HEK293 (cell line): ENCODE measurements around the gene LRBA.

ENCODE experiments used
- CTCF ChIA-PET: fragments of 350-600 bp; formaldehyde crosslinking; extraction: SDS; loops from one replicate; lab custom pipeline; 2021; ENCODE audit warnings: antibody characterized with exemption; lab: Yijun Ruan, JAX
- POLR2A ChIA-PET: fragments of 300-600 bp; formaldehyde crosslinking; extraction: SDS; loops from one replicate; lab custom pipeline; 2020; ENCODE audit warnings: antibody characterized with exemption, inconsistent platforms; lab: Yijun Ruan, JAX
- H3K27ac ChIP-seq: fragments of 200-500 bp; sonication (Bioruptor generic); 2 replicates; pipeline ENCODE4 v1.5.1; 2014; ENCODE audit warnings: low read depth, low read length, control low read depth, inconsistent platforms; ENCODE audit errors: extremely low read depth
- H3K36me3 ChIP-seq, 2 experiments: fragments of 200-500 bp in 1 of 2; sonication (Bioruptor generic) in 1 of 2; 1 replicate in 1 of 2; 2 replicates in 1 of 2; pipeline ENCODE4 v1.5.1; 2014 to 2017; ENCODE audit warnings: inconsistent platforms in 2 of 2, low read length in 2 of 2; ENCODE audit not compliant: control insufficient read depth in 2 of 2, insufficient read depth in 1 of 2
- H3K4me1 ChIP-seq: fragments of 200-500 bp; sonication (Bioruptor generic); 2 replicates; pipeline ENCODE4 v1.5.1; 2014; ENCODE audit warnings: mild to moderate bottlenecking, low read length, inconsistent platforms; ENCODE audit not compliant: control insufficient read depth, insufficient read depth
- H3K4me3 ChIP-seq: 2 replicates; pipeline ENCODE4 v1.5.1; 2011; ENCODE audit warnings: low read depth, mild to moderate bottlenecking, control low read depth, low read length, moderate library complexity
- H3K9me3 ChIP-seq: fragments of 200-500 bp; sonication (Bioruptor generic); 2 replicates; pipeline ENCODE4 v1.5.1; 2014; ENCODE audit warnings: low read depth, low read length, inconsistent platforms; ENCODE audit not compliant: control insufficient read depth, insufficient read depth
- KLF1 ChIP-seq: fragments of 450-650 bp; formaldehyde crosslinking; IDR thresholded peaks from 2 replicates; pipeline ENCODE4 v1.5.1; 2016; ENCODE audit warnings: missing biosample characterization, missing genetic modification characterization
- KLF10 ChIP-seq: fragments of 450-650 bp; IDR thresholded peaks from 2 replicates; pipeline ENCODE4 v1.5.1; 2018; ENCODE audit warnings: missing biosample characterization, mild to moderate bottlenecking, missing genetic modification characterization
- OVOL3 ChIP-seq: fragments of 450-650 bp; formaldehyde crosslinking; IDR thresholded peaks from 2 replicates; pipeline ENCODE4 v1.5.1; 2016; ENCODE audit warnings: missing biosample characterization, missing genetic modification characterization
- SCRT2 ChIP-seq: fragments of 450-650 bp; formaldehyde crosslinking; IDR thresholded peaks from 2 replicates; pipeline ENCODE4 v1.5.1; 2016; ENCODE audit warnings: missing biosample characterization, missing genetic modification characterization
- SETDB1 ChIP-seq: IDR thresholded peaks from one replicate; pipeline ENCODE4 v1.6.1; 2017; ENCODE audit warnings: mild to moderate bottlenecking, low read length, moderate library complexity, mixed read lengths; ENCODE audit not compliant: insufficient read length
- ZBTB7A ChIP-seq: fragments of 450-650 bp; formaldehyde crosslinking; IDR thresholded peaks from 2 replicates; pipeline ENCODE4 v1.5.1; 2016; ENCODE audit warnings: low read depth, missing biosample characterization, missing genetic modification characterization
- ZNF138 ChIP-seq: fragments of 450-650 bp; formaldehyde crosslinking; IDR thresholded peaks from 2 replicates; pipeline ENCODE4 v1.5.1; 2016; ENCODE audit warnings: missing biosample characterization, missing genetic modification characterization, borderline replicate concordance
- ZNF223 ChIP-seq: fragments of 450-650 bp; formaldehyde crosslinking; IDR thresholded peaks from 2 replicates; pipeline ENCODE4 v1.5.1; 2016; ENCODE audit warnings: missing biosample characterization, missing genetic modification characterization
- ZNF404 ChIP-seq: fragments of 450-650 bp; formaldehyde crosslinking; IDR thresholded peaks from 2 replicates; pipeline ENCODE4 v1.5.1; 2017; ENCODE audit warnings: missing biosample characterization, missing genetic modification characterization
- ZNF449 ChIP-seq: fragments of 450-650 bp; formaldehyde crosslinking; IDR thresholded peaks from 2 replicates; pipeline ENCODE4 v1.5.1; 2017; ENCODE audit warnings: missing biosample characterization, mild to moderate bottlenecking, missing genetic modification characterization, moderate library complexity
- ZNF529 ChIP-seq: fragments of 450-650 bp; formaldehyde crosslinking; IDR thresholded peaks from 2 replicates; pipeline ENCODE4 v1.5.1; 2017; ENCODE audit warnings: missing genetic modification characterization, missing biosample characterization; ENCODE audit not compliant: insufficient replicate concordance
- ZNF548 ChIP-seq: fragments of 450-650 bp; formaldehyde crosslinking; IDR thresholded peaks from 2 replicates; pipeline ENCODE4 v1.5.1; 2016; ENCODE audit warnings: missing biosample characterization, missing genetic modification characterization
- ZNF670 ChIP-seq: fragments of 450-650 bp; formaldehyde crosslinking; IDR thresholded peaks from 2 replicates; pipeline ENCODE4 v1.5.1; 2016; ENCODE audit warnings: missing biosample characterization, missing genetic modification characterization, low read depth
- ZNF747 ChIP-seq: fragments of 450-650 bp; formaldehyde crosslinking; IDR thresholded peaks from 2 replicates; pipeline ENCODE4 v1.5.1; 2016; ENCODE audit warnings: missing biosample characterization, missing genetic modification characterization
- ZNF792 ChIP-seq: fragments of 450-650 bp; formaldehyde crosslinking; IDR thresholded peaks from 2 replicates; pipeline ENCODE4 v1.5.1; 2016; ENCODE audit warnings: missing biosample characterization, missing genetic modification characterization
- ZSCAN16 ChIP-seq: fragments of 450-650 bp; formaldehyde crosslinking; IDR thresholded peaks from 2 replicates; pipeline ENCODE4 v1.5.1; 2016; ENCODE audit warnings: missing biosample characterization, missing genetic modification characterization
- ZSCAN4 ChIP-seq: fragments of 450-650 bp; formaldehyde crosslinking; IDR thresholded peaks from 2 replicates; pipeline ENCODE4 v1.5.1; 2017; ENCODE audit warnings: missing biosample characterization, missing genetic modification characterization
- TF ChIP-seq, protein P1 (sequence below): fragments of 450-650 bp; formaldehyde crosslinking; IDR thresholded peaks from 2 replicates; pipeline ENCODE4 v1.5.1; 2016; ENCODE audit warnings: missing biosample characterization, missing genetic modification characterization
- TF ChIP-seq, protein P2 (sequence below): fragments of 450-650 bp; formaldehyde crosslinking; IDR thresholded peaks from 2 replicates; pipeline ENCODE4 v1.5.1; 2016; ENCODE audit warnings: missing biosample characterization, missing genetic modification characterization
- TF ChIP-seq, protein P3 (sequence below): fragments of 450-650 bp; formaldehyde crosslinking; optimal IDR thresholded peaks from 2 replicates; pipeline ENCODE3; 2016; ENCODE audit warnings: missing biosample characterization, mild to moderate bottlenecking, missing genetic modification characterization
- TF ChIP-seq, protein P4 (sequence below): fragments of 450-650 bp; formaldehyde crosslinking; IDR thresholded peaks from 2 replicates; pipeline ENCODE4 v1.5.1; 2016; ENCODE audit warnings: missing biosample characterization, missing genetic modification characterization

The LRBA gene

GRCh38 chr4:150888217-150888616 is 126.9 kb downstream of the LRBA start (continued):
- TF ChIP-seq, protein P1, sequence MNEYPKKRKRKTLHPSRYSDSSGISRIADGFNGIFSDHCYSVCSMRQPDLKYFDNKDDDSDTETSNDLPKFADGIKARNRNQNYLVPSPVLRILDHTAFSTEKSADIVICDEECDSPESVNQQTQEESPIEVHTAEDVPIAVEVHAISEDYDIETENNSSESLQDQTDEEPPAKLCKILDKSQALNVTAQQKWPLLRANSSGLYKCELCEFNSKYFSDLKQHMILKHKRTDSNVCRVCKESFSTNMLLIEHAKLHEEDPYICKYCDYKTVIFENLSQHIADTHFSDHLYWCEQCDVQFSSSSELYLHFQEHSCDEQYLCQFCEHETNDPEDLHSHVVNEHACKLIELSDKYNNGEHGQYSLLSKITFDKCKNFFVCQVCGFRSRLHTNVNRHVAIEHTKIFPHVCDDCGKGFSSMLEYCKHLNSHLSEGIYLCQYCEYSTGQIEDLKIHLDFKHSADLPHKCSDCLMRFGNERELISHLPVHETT, result no peak
- TF ChIP-seq SCRT2 (tag by site-specific recombination) (no peak), ZNF670 (tag by site-specific recombination) (no peak)
- TF ChIP-seq, all 188 proteins: peak for 0

DNA sequence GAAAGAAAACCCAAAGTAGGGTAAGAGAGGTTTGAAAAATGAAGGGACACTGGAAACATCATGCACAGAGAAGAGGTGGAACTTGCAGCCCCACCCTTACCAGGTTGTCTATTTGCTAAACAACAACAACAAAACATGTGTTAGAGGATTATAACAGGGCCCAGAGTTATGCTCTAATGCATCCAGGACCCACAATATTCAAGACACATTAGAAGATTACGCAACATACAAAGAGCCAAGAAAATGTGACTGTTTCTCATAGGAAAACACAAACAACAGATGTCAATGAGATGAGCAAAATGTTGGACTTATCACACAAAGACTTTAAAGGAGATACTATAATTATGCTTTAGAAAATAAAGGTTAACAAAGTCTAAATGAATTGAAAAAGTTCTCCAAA is 128.5 kb downstream of the LRBA start:
- no peaks in the 10 kb centered on the region; a peak in 1 of 3 replicates for H3K36me3 ChIP-seq
- no peaks in the 10 kb centered on the region for H3K4me1 ChIP-seq
- H3K27ac ChIP-seq, result no peak overlapping the region
- POLR2A ChIA-PET, result no interaction called here
- H3K9me3 ChIP-seq, result no peaks in the 10 kb centered on the region
- CTCF ChIA-PET, result no interaction called here
- no peak overlapping the region for H3K4me3 ChIP-seq
- TF ChIP-seq KLF1 (tag by site-specific recombination) (no peak), ZNF747 (no peak), ZSCAN4 (tag by site-specific recombination) (no peak), ZNF223 (tag by site-specific recombination) (no peak), ZNF529 (tag by site-specific recombination) (no peak), OVOL3 (no peak), ZNF548 (tag by site-specific recombination) (no peak), ZBTB7A (tag by site-specific recombination) (no peak), ZNF449 (tag by site-specific recombination) (no peak), ZNF138 (tag by site-specific recombination) (no peak), ZSCAN16 (tag by site-specific recombination) (no peak), KLF10 (no peak), SETDB1 (no peak), SCRT2 (tag by site-specific recombination) (no peak), ZNF792 (tag by site-specific recombination) (no peak), ZNF404 (tag by site-specific recombination) (no peak)
- TF ChIP-seq, protein P2, sequence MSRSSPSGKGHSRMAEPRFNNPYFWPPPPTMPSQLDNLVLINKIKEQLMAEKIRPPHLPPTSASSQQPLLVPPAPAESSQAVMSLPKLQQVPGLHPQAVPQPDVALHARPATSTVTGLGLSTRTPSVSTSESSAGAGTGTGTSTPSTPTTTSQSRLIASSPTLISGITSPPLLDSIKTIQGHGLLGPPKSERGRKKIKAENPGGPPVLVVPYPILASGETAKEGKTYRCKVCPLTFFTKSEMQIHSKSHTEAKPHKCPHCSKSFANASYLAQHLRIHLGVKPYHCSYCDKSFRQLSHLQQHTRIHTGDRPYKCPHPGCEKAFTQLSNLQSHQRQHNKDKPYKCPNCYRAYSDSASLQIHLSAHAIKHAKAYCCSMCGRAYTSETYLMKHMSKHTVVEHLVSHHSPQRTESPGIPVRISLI (tag by site-specific recombination), result no peak
- TF ChIP-seq, protein P3, sequence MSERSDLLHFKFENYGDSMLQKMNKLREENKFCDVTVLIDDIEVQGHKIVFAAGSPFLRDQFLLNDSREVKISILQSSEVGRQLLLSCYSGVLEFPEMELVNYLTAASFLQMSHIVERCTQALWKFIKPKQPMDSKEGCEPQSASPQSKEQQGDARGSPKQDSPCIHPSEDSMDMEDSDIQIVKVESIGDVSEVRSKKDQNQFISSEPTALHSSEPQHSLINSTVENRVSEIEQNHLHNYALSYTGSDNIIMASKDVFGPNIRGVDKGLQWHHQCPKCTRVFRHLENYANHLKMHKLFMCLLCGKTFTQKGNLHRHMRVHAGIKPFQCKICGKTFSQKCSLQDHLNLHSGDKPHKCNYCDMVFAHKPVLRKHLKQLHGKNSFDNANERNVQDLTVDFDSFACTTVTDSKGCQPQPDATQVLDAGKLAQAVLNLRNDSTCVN (tag by site-specific recombination), result no peak
- TF ChIP-seq, protein P4, sequence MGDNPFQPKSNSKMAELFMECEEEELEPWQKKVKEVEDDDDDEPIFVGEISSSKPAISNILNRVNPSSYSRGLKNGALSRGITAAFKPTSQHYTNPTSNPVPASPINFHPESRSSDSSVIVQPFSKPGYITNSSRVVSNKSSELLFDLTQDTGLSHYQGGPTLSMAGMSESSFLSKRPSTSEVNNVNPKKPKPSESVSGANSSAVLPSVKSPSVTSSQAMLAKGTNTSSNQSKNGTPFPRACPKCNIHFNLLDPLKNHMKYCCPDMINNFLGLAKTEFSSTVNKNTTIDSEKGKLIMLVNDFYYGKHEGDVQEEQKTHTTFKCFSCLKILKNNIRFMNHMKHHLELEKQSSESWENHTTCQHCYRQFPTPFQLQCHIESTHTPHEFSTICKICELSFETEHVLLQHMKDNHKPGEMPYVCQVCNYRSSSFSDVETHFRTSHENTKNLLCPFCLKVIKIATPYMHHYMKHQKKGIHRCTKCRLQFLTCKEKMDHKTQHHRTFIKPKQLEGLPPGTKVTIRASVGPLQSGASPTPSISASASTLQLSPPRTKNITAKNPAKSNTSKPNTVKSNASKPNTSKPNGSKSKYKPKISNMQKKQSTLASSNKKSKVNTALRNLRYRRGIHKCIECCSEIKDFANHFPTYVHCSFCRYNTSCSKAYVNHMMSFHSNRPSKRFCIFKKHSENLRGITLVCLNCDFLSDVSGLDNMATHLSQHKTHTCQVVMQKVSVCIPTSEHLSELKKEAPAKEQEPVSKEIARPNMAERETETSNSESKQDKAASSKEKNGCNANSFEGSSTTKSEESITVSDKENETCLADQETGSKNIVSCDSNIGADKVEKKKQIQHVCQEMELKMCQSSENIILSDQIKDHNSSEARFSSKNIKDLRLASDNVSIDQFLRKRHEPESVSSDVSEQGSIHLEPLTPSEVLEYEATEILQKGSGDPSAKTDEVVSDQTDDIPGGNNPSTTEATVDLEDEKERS, result no peak
